Transverse colon (tissue), 4 donors: ENCODE measurements around the gene ZNF785. TPM values are rescaled to one million over a fixed set of nuclear protein-coding genes. Genes with fewer than 3 reads are reported as not detected.

ENCODE experiments used
- DNase-seq: peaks from one replicate; pipeline ENCODE4 v3.0.0-alpha.2; 2019
- H3K27ac ChIP-seq, 4 donors: fragments of 200-600 bp; sonication (generic); 2 replicates each; pipeline ENCODE4 v1.5.1; 2016 to 2018; ENCODE audit warnings: inconsistent platforms in 4 of 4
- H3K27me3 ChIP-seq: fragments of 200-600 bp; sonication (generic); 2 replicates; pipeline ENCODE4 v1.5.1; 2017; ENCODE audit warnings: inconsistent platforms
- H3K36me3 ChIP-seq, 4 donors: fragments of 200-600 bp; sonication (generic); 2 replicates each; pipeline ENCODE4 v1.5.1; 2017 to 2019; ENCODE audit warnings: inconsistent platforms in 4 of 4
- H3K4me1 ChIP-seq, 4 donors: fragments of 200-600 bp; sonication (generic); 2 replicates each; pipeline ENCODE4 v1.5.1; 2017 to 2020; ENCODE audit warnings: inconsistent platforms in 4 of 4
- H3K4me3 ChIP-seq, 4 donors: fragments of 200-600 bp; sonication (generic); 1 replicate in 1 of 4; 2 replicates in 3 of 4; pipeline versions ENCODE4 v1.5.1 to v1.6.1; 2017 to 2019; ENCODE audit warnings: inconsistent platforms in 4 of 4
- H3K9me3 ChIP-seq, 2 donors: fragments of 200-600 bp; sonication (generic); 2 replicates each; pipeline ENCODE4 v1.5.1; 2017 to 2019; ENCODE audit warnings: inconsistent platforms in 2 of 2
- EP300 ChIP-seq: sonication (generic); formaldehyde crosslinking; IDR thresholded peaks from one replicate; pipeline ENCODE4 v1.6.1; 2017; ENCODE audit warnings: antibody characterized with exemption, low read depth
- POLR2A ChIP-seq: fragments of 450-650 bp; IDR thresholded peaks from one replicate; pipeline ENCODE4 v1.6.1; 2016; ENCODE audit warnings: antibody characterized with exemption, mild to moderate bottlenecking, moderate library complexity
- POLR2AphosphoS5 ChIP-seq, 3 donors: sonication (generic); formaldehyde crosslinking; IDR thresholded peaks; one replicate each; pipeline ENCODE4 v1.6.1; 2016; ENCODE audit warnings: antibody characterized with exemption in 3 of 3
- WGBS, 2 donors: methylation state at CpG; one replicate each; pipeline ENCODE4 v1.1.5; 2018; ENCODE audit warnings: low coverage in 1 of 2; 5-methylcytosine and 5-hydroxymethylcytosine counted together
- in situ Hi-C, 4 donors: fragments of 200-750 bp; cut with MboI; loops; one replicate each; pipeline versions ENCODE4 v1.15.0 to v1.15.1; 2017; ENCODE audit warnings: low sequenced_read_pairs in 3 of 4, low pct_ligation_motif_present in 1 of 4, low pct_unique_long_range_greater_than_20kb in 1 of 4
- intact Hi-C: fragments of 100-400 bp; cut with DNase I; formaldehyde crosslinking; loops from one replicate; pipeline ENCODE4 v1.15.1; 2023; ENCODE audit warnings: low total_unique reads
- total RNA-seq, 4 donors: library from RNA; depleted of rRNA; stranded (reverse); fragments of >200 nt; gene quantifications; one replicate each; pipeline ENCODE4 v1.1.0, GENCODE V29; 2016
- TF ChIP-seq, protein P1 (sequence below), 5 experiments: fragments of 200-600 bp in 3 of 5; fragments of 450-650 bp in 2 of 5; sonication (generic) in 3 of 5; IDR thresholded peaks; 1 replicate in 2 of 5; 2 replicates in 3 of 5; pipeline ENCODE4 v1.5.1; 2016 to 2017; ENCODE audit warnings: antibody characterized with exemption in 5 of 5, inconsistent platforms in 3 of 5, mild to moderate bottlenecking in 2 of 5, moderate library complexity in 1 of 5

The ZNF785 gene
- total RNA-seq, 4 donors from 2014 or later: 17.2 to 131 (median 20.5) TPM

GRCh38 chr16:30626236-30626635 is 40.7 kb upstream of the ZNF785 start:
- no peak overlapping the region for H3K4me3 ChIP-seq
- intact Hi-C loops (loop anchor here (10.0 kb wide), 1 partner anchor 51 kb away; the partner anchor contains the start of gene ZNF688), in situ Hi-C loops (loop anchor here in 1 of 4 donors (25.0 kb wide), 1 partner anchor 539 kb away; the partner anchor contains the start of genes PPP4C, TBX6 and YPEL3)
- H3K9me3 ChIP-seq: no peaks in the 10 kb centered on the region
- no peak for DNase-seq
- no peak overlapping the region for H3K27ac ChIP-seq
- no peaks in the 10 kb centered on the region for H3K36me3 ChIP-seq
- peaks cover 0 to 5% (median 3%) of the 10 kb centered on the region in 4 donors for H3K4me1 ChIP-seq
- H3K27me3 ChIP-seq: no peaks in the 10 kb centered on the region
- WGBS, 2 donors: 86 to 89% methylated on average over 8 to 9 of the region's 9 CpGs
- TF ChIP-seq POLR2AphosphoS5 (IDR thresholded peaks at IDR 0.05) (no peak), EP300 (no peak), POLR2A (no peak)
- TF ChIP-seq, protein P1, sequence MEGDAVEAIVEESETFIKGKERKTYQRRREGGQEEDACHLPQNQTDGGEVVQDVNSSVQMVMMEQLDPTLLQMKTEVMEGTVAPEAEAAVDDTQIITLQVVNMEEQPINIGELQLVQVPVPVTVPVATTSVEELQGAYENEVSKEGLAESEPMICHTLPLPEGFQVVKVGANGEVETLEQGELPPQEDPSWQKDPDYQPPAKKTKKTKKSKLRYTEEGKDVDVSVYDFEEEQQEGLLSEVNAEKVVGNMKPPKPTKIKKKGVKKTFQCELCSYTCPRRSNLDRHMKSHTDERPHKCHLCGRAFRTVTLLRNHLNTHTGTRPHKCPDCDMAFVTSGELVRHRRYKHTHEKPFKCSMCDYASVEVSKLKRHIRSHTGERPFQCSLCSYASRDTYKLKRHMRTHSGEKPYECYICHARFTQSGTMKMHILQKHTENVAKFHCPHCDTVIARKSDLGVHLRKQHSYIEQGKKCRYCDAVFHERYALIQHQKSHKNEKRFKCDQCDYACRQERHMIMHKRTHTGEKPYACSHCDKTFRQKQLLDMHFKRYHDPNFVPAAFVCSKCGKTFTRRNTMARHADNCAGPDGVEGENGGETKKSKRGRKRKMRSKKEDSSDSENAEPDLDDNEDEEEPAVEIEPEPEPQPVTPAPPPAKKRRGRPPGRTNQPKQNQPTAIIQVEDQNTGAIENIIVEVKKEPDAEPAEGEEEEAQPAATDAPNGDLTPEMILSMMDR (IDR thresholded peaks at IDR 0.05): no peak

DNA sequence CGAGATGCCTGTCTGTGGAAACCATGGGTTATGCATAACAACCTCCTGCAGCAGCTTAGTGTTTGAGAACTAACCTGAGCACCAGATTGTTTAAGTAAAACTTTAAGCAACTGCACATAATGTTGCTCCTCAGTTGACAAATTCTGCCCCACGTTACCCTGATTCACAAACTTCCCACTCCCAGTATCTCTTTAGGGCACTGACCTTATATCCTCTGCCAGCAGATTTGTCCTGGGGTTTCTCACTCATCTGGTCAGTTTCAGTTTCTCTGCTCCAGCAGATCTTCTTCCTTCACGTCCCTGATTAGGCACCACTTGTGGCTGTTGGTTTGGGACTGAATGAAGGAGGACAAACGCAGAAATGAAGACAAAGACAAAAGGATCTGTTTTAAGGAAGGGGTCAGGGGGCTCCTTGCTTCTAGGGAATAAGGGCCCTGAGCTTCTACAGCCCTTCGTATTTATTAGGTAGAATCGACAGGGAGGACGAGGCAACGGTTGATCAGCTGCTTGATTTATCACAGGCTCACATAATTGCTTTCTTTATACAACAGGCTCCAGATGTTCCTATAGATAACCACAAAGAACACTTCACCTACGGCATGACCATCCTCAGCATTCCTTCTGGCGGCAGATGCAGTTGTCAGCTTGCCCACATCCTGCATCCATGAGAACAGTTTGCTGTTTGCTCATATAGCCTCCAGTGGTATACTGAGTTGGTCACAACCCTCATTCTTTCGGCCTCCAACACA is 38.2 kb upstream of the ZNF785 start:
- Histone ChIP-seq H3K9me3 (no peaks in the 10 kb centered on the region), H3K36me3 (no peaks in the 10 kb centered on the region), H3K27ac (no peak overlapping the region), H3K4me1 (peaks cover 0 to 4% (median 3%) of the 10 kb centered on the region in 4 donors), H3K27me3 (no peaks in the 10 kb centered on the region), H3K4me3 (no peak overlapping the region)
- TF ChIP-seq, protein P1 (IDR thresholded peaks at IDR 0.05): no peak
- TF ChIP-seq POLR2A (no peak), EP300 (no peak), POLR2AphosphoS5 (IDR thresholded peaks at IDR 0.05) (no peak)
- no peak for DNase-seq
- intact Hi-C loops: loop anchor here (10.0 kb wide), 1 partner anchor 49 kb away; the partner anchor contains the start of gene ZNF688
- 70 to 81% methylated on average over 4 to 11 of the region's 11 CpGs for WGBS, 2 donors
- in situ Hi-C loops: no loop called here

GRCh38 chr16:30622455-30623032 is 37.0 kb upstream of the ZNF785 start:
- Histone ChIP-seq H3K9me3 (no peaks in the 10 kb centered on the region), H3K27ac (no peak overlapping the region), H3K27me3 (no peaks in the 10 kb centered on the region), H3K4me3 (no peak overlapping the region), H3K36me3 (no peaks in the 10 kb centered on the region), H3K4me1 (no peaks in the 10 kb centered on the region)
- in situ Hi-C loops (no loop called here), intact Hi-C loops (loop anchor here (10.0 kb wide), 1 partner anchor 48 kb away; the partner anchor contains the start of gene ZNF688)
- no peak for TF ChIP-seq POLR2AphosphoS5 (IDR thresholded peaks at IDR 0.05)
- TF ChIP-seq, protein P1 (IDR thresholded peaks at IDR 0.05): no peak
- no peak for TF ChIP-seq POLR2A
- TF ChIP-seq EP300: no peak
- DNase-seq: no peak
- WGBS, 2 donors: 60 to 73% methylated on average over 3 to 10 of the region's 10 CpGs

DNA sequence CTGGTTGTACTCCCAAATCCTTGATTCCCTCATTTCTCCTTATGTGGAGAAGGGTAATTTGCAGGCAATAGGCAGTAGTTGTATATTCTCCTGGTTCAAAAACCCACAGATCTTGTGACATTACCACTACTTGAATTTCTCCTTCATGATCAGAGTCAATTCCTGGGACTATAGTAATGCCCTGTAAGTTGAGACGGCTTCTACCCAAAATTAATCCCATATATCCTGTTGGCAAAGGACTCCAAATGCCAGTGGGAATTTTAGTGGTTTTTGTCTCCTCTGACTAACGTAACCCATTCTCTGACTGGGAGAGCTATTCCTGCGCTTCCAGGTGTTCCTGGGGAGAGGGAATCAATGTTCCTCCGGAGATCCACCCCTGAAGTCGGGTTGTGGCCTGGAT is 36.3 kb upstream of the ZNF785 start:
- H3K36me3 ChIP-seq: no peaks in the 10 kb centered on the region
- H3K27ac ChIP-seq: no peak overlapping the region
- no peak overlapping the region for H3K4me3 ChIP-seq
- no peak for DNase-seq
- TF ChIP-seq POLR2AphosphoS5 (IDR thresholded peaks at IDR 0.05): no peak
- TF ChIP-seq, protein P1 (IDR thresholded peaks at IDR 0.05): no peak
- TF ChIP-seq EP300: no peak
- TF ChIP-seq POLR2A: no peak
- no peaks in the 10 kb centered on the region for H3K4me1 ChIP-seq
- no peaks in the 10 kb centered on the region for H3K27me3 ChIP-seq
- no peaks in the 10 kb centered on the region for H3K9me3 ChIP-seq
- WGBS, 2 donors: 86 to 90% methylated on average over 2 to 5 of the region's 5 CpGs
- in situ Hi-C loops (no loop called here), intact Hi-C loops (loop anchor here (10.0 kb wide), 1 partner anchor 47 kb away; the partner anchor contains the start of gene ZNF688)
